Neural progenitor cell (in vitro differentiated cells): ENCODE results near the gene PXDN.

Experiments used
- CTCF ChIP-seq: fragments of 200-600 bp; sonication (generic); IDR thresholded peaks from 2 replicates; pipeline ENCODE4 v1.5.1; 2017; ENCODE audit warnings: antibody characterized with exemption, mild to moderate bottlenecking
- EZH2 ChIP-seq: fragments of 200-600 bp; sonication (generic); IDR thresholded peaks from 2 replicates; pipeline ENCODE4 v1.6.1; 2017; ENCODE audit warnings: antibody characterized with exemption, mild to moderate bottlenecking, moderate library complexity
- EZH2phosphoT487 ChIP-seq: fragments of 200-600 bp; sonication (generic); IDR thresholded peaks from 2 replicates; pipeline ENCODE4 v1.6.1; 2017; ENCODE audit warnings: antibody characterized with exemption

- no peak for TF ChIP-seq CTCF
- no peak for TF ChIP-seq EZH2phosphoT487
- no peak for TF ChIP-seq EZH2
Observed at GRCh38 chr2:1660656-1661640, 83.4 kb downstream of the PXDN start.
